ENCODE results near the gene NT5E.

GRCh38 chr6:85464722-85465150 is 14.9 kb downstream of the NT5E start:
- TF ChIP-seq CSDC2 (CRISPR knock-in tag; IDR thresholded peaks at IDR 0.05) (no peak), ZC3H10 (CRISPR knock-in tag; IDR thresholded peaks at IDR 0.05) (peak; percentile 80; the same call in 1 of the 2 replicates), BACH2 (CRISPR knock-in tag; IDR thresholded peaks at IDR 0.05; ENCODE audit: borderline replicate concordance) (no peak), ZFP3 (CRISPR knock-in tag; IDR thresholded peaks at IDR 0.05) (no peak), ESRRG (CRISPR knock-in tag; IDR thresholded peaks at IDR 0.05) (no peak), RARB (CRISPR knock-in tag; IDR thresholded peaks at IDR 0.05) (peak; percentile 44; the same call in 1 of the 2 replicates), OSR1 (CRISPR knock-in tag; IDR thresholded peaks at IDR 0.05) (no peak)
- TF ChIP-seq, protein P1, sequence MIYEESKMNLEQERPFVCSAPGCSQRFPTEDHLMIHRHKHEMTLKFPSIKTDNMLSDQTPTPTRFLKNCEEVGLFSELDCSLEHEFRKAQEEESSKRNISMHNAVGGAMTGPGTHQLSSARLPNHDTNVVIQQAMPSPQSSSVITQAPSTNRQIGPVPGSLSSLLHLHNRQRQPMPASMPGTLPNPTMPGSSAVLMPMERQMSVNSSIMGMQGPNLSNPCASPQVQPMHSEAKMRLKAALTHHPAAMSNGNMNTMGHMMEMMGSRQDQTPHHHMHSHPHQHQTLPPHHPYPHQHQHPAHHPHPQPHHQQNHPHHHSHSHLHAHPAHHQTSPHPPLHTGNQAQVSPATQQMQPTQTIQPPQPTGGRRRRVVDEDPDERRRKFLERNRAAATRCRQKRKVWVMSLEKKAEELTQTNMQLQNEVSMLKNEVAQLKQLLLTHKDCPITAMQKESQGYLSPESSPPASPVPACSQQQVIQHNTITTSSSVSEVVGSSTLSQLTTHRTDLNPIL (CRISPR knock-in tag; IDR thresholded peaks at IDR 0.05; ENCODE audit: low read depth) = no peak
- TF ChIP-seq, protein P2, sequence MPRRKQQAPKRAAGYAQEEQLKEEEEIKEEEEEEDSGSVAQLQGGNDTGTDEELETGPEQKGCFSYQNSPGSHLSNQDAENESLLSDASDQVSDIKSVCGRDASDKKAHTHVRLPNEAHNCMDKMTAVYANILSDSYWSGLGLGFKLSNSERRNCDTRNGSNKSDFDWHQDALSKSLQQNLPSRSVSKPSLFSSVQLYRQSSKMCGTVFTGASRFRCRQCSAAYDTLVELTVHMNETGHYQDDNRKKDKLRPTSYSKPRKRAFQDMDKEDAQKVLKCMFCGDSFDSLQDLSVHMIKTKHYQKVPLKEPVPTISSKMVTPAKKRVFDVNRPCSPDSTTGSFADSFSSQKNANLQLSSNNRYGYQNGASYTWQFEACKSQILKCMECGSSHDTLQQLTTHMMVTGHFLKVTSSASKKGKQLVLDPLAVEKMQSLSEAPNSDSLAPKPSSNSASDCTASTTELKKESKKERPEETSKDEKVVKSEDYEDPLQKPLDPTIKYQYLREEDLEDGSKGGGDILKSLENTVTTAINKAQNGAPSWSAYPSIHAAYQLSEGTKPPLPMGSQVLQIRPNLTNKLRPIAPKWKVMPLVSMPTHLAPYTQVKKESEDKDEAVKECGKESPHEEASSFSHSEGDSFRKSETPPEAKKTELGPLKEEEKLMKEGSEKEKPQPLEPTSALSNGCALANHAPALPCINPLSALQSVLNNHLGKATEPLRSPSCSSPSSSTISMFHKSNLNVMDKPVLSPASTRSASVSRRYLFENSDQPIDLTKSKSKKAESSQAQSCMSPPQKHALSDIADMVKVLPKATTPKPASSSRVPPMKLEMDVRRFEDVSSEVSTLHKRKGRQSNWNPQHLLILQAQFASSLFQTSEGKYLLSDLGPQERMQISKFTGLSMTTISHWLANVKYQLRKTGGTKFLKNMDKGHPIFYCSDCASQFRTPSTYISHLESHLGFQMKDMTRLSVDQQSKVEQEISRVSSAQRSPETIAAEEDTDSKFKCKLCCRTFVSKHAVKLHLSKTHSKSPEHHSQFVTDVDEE (CRISPR knock-in tag; IDR thresholded peaks at IDR 0.05) = no peak
